Endothelial cell of umbilical vein (primary cell): ENCODE results near the gene CHI3L2. TPM values are rescaled to one million over a fixed set of nuclear protein-coding genes. Genes with fewer than 3 reads are reported as not detected.

Experiments
- BruUV-seq: library from RNA; stranded (reverse); fragments of 400-500 nt; replicated peaks from 2 replicates; lab custom pipeline; 2021; lab: Mats Ljungman, UMichigan
- CTCF ChIA-PET: fragments of 300-600, 350-600 bp; sonication (Branson Sonifier 250); formaldehyde crosslinking; loops from one replicate; lab custom pipeline; 2021; ENCODE audit warnings: antibody characterized with exemption, inconsistent platforms; lab: Charles Lee
- POLR2A ChIA-PET: fragments of 300-600, 350-600 bp; sonication (Branson Sonifier 250); formaldehyde crosslinking; loops from one replicate; lab custom pipeline; 2021; ENCODE audit warnings: antibody characterized with exemption, inconsistent platforms; lab: Charles Lee
- DNase-seq: peaks from one replicate; pipeline ENCODE4 v3.0.0-alpha.2; 2011; ENCODE audit warnings: low read depth, low spot score
- FAIRE-seq: peaks from 2 replicates; lab custom pipeline; 2011; peaks lifted over from hg19 to GRCh38; lab: Jason Lieb, UNC
- H2AFZ ChIP-seq: 2 replicates; pipeline ENCODE4 v1.6.0; 2012; ENCODE audit warnings: low read depth, low read length, control low read depth, inconsistent platforms
- H3K27ac ChIP-seq: 2 replicates; pipeline ENCODE4 v1.5.1; 2011; ENCODE audit warnings: low read depth, mild to moderate bottlenecking, control low read depth, low read length, moderate library complexity; ENCODE audit not compliant: insufficient read depth
- H3K27me3 ChIP-seq, 2 experiments: 2 replicates each; pipeline versions ENCODE4 v1.6.0 to v1.6.1; 2011; ENCODE audit warnings: low read length in 2 of 2, mixed read lengths in 1 of 2; ENCODE audit not compliant: control insufficient read depth in 2 of 2, insufficient read depth in 2 of 2
- H3K36me3 ChIP-seq, 2 experiments: 2 replicates in 1 of 2; 3 replicates in 1 of 2; pipeline ENCODE4 v1.5.1; 2011; ENCODE audit warnings: low read length in 2 of 2, mild to moderate bottlenecking in 1 of 2, moderate library complexity in 1 of 2; ENCODE audit not compliant: control insufficient read depth in 2 of 2, insufficient read depth in 2 of 2; ENCODE audit errors: extremely low read depth in 1 of 2
- H3K4me1 ChIP-seq: 3 replicates; pipeline ENCODE4 v1.5.1; 2011; ENCODE audit warnings: mild to moderate bottlenecking, low read length; ENCODE audit not compliant: control insufficient read depth, insufficient read depth; ENCODE audit errors: extremely low read depth
- H3K4me2 ChIP-seq: 2 replicates; pipeline ENCODE4 v1.6.1; 2011; ENCODE audit warnings: low read length, control low read depth, mixed read lengths; ENCODE audit not compliant: insufficient read depth
- H3K4me3 ChIP-seq, 3 experiments: fragments of 200-600 bp in 1 of 3; sonication (generic), shearing (Covaris generic) in 1 of 3; replicated peaks in 1 of 3; 2 replicates each; pipeline ENCODE4 v1.5.1; 2011 to 2016; ENCODE audit warnings: control low read depth in 3 of 3, low read length in 3 of 3, mild to moderate bottlenecking in 2 of 3, inconsistent platforms in 1 of 3, low read depth in 1 of 3, moderate library complexity in 1 of 3; ENCODE audit not compliant: insufficient read depth in 1 of 3
- H3K79me2 ChIP-seq: 2 replicates; pipeline ENCODE4 v1.6.0; 2012; ENCODE audit warnings: low read length, inconsistent platforms; ENCODE audit not compliant: control insufficient read depth, insufficient read depth
- H3K9ac ChIP-seq: replicated peaks from 2 replicates; pipeline ENCODE3; 2011; ENCODE audit warnings: low read length, control low read depth; ENCODE audit not compliant: insufficient read depth; ENCODE audit errors: extremely low read depth
- H3K9me1 ChIP-seq: replicated peaks from 3 replicates; pipeline ENCODE4 v1.6.0; 2011; ENCODE audit warnings: mild to moderate bottlenecking, low read length; ENCODE audit not compliant: control insufficient read depth, insufficient read depth; ENCODE audit errors: extremely low read depth
- H3K9me3 ChIP-seq: replicated peaks from 2 replicates; pipeline ENCODE4 v1.5.1; 2012; ENCODE audit warnings: low read length, inconsistent platforms; ENCODE audit not compliant: control insufficient read depth, insufficient read depth
- H4K20me1 ChIP-seq: replicated peaks from 2 replicates; pipeline ENCODE3; 2011; ENCODE audit warnings: mild to moderate bottlenecking, low read length; ENCODE audit not compliant: control insufficient read depth, insufficient read depth; ENCODE audit errors: extremely low read depth
- CTCF ChIP-seq, 2 donors: IDR thresholded peaks; 1 replicate in 1 of 2; 2 replicates in 1 of 2; pipeline ENCODE4 v1.5.1; 2011; ENCODE audit warnings: low read length in 2 of 2, mild to moderate bottlenecking in 2 of 2, moderate library complexity in 2 of 2, control low read depth in 1 of 2, inconsistent platforms in 1 of 2, low read depth in 1 of 2; ENCODE audit not compliant: insufficient read depth in 1 of 2; ENCODE audit errors: extremely low read depth in 1 of 2
- EZH2 ChIP-seq: IDR thresholded peaks from 2 replicates; pipeline ENCODE4 v1.6.1; 2012; ENCODE audit warnings: borderline replicate concordance, low read depth, mild to moderate bottlenecking, moderate library complexity, low read length, inconsistent platforms; ENCODE audit not compliant: severe bottlenecking
- FOS ChIP-seq: IDR thresholded peaks from 2 replicates; pipeline ENCODE4 v1.6.1; 2011; ENCODE audit warnings: mild to moderate bottlenecking, low read length, moderate library complexity, borderline replicate concordance; ENCODE audit not compliant: insufficient read depth
- GATA2 ChIP-seq: IDR thresholded peaks from 2 replicates; pipeline ENCODE4 v1.7.0; 2011; ENCODE audit warnings: low read depth, mild to moderate bottlenecking, moderate library complexity, mixed read lengths, low read length; ENCODE audit not compliant: insufficient read length, insufficient read depth
- JUN ChIP-seq: IDR thresholded peaks from 2 replicates; pipeline ENCODE4 v1.6.1; 2011; ENCODE audit warnings: borderline replicate concordance, low read depth; ENCODE audit not compliant: insufficient read length, insufficient read depth
- MYC ChIP-seq: IDR thresholded peaks from one replicate; pipeline ENCODE4 v1.6.1; 2011; ENCODE audit warnings: mild to moderate bottlenecking, low read depth, low read length
- POLR2A ChIP-seq: IDR thresholded peaks from 2 replicates; pipeline ENCODE4 v1.6.1; 2012; ENCODE audit warnings: low read depth, mild to moderate bottlenecking, control low read depth, low read length
- POLR2AphosphoS5 ChIP-seq: IDR thresholded peaks from 2 replicates; pipeline ENCODE4 v1.6.1; 2012; ENCODE audit warnings: low read depth, mild to moderate bottlenecking, control low read depth, low read length, moderate library complexity; ENCODE audit not compliant: insufficient read depth
- dilution Hi-C: fragments of 300-500 bp; cut with MboI; formaldehyde crosslinking; loops from one replicate; pipeline ENCODE4 v1.15.0; 2019; ENCODE audit warnings: low sequenced_read_pairs; ENCODE audit not compliant: extremely low pct_ligation_motif_present
- intact Hi-C: fragments of 100-400 bp; cut with micrococcal nuclease; formaldehyde crosslinking; loops from one replicate; pipeline ENCODE4 v1.10.0; 2022
- polyA plus RNA-seq, 4 experiments: library from polyadenylated mRNA; depleted of rRNA in 3 of 4; stranded (reverse) in 3 of 4; unstranded in 1 of 4; fragments of >200 nt; gene quantifications; 2 replicates each; pipeline versions ENCODE4 v1.2.1 to v1.2.3, GENCODE V29; 2011 to 2012; ENCODE audit warnings: missing spikeins in 1 of 4
- total RNA-seq: library from RNA; stranded (reverse); gene quantifications from 2 replicates; pipeline ENCODE4 v1.2.3, GENCODE V29; 2021
- TF ChIP-seq, protein P1 (sequence below): IDR thresholded peaks from 2 replicates; pipeline ENCODE4 v1.6.1; 2011; ENCODE audit not compliant: insufficient read depth, insufficient read length

The CHI3L2 gene
- total and polyA plus RNA-seq, 2 donors (not counting 3 experiments of a cell fraction or from before 2014, with no cell fraction given) = not detected

DNA sequence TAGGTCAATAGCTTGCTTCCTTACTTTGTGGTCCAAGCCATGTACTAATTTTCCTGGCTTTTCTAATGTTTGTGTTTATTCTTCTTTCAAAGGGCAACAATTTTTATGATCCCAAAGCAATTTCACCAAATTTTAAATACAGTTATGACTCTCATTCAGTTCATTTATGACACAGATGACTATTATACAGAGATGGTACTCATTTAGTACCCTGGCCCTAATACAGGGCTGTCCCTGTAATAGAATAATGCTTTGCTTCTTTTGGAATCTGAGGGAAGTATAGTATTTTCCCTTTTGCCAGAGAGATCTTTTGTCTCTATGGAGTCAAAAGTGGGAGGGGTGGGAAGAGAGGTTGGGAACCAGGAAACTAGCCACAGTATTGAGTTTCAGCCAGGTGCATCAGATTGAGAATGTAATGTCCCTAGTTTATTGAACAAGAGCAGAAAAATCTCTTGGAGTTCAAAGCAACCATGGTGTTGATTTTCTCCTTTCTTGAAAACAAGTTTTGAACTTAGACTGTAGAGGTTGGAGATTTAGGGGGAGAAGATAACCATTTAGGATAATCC, 47.5 kb upstream of the CHI3L2 start:
- no peaks in the 10 kb centered on the region for H3K27me3 ChIP-seq
- no TSS peak for BruUV-seq
- TF ChIP-seq POLR2A (no peak), EZH2 (no peak), JUN (no peak), FOS (no peak)
- TF ChIP-seq, protein P1, sequence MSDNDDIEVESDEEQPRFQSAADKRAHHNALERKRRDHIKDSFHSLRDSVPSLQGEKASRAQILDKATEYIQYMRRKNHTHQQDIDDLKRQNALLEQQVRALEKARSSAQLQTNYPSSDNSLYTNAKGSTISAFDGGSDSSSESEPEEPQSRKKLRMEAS = no peak
- no peaks in the 10 kb centered on the region for H3K9me1 ChIP-seq
- peaks cover 2 to 4% of the 10 kb centered on the region in 2 experiments for H3K36me3 ChIP-seq
- DNase-seq = no peak
- no peaks in the 10 kb centered on the region for H3K9me3 ChIP-seq
- CTCF ChIA-PET = interaction anchor here (1.4 kb wide), 1 partner anchor 11 kb away, joined by 3 read pairs; no protein-coding TSS in a partner anchor
- no peaks in the 10 kb centered on the region for H4K20me1 ChIP-seq
- no peaks in the 10 kb centered on the region for H3K4me1 ChIP-seq
- dilution Hi-C loops = no loop called here
- no peak overlapping the region for H3K27ac ChIP-seq
- H3K9ac ChIP-seq = no peak overlapping the region
- POLR2A ChIA-PET = no interaction called here
- intact Hi-C loops = no loop called here
- H3K79me2 ChIP-seq = no peaks in the 10 kb centered on the region
- H3K4me3 ChIP-seq = no peak overlapping the region
- no peak for FAIRE-seq
- no peak overlapping the region for H3K4me2 ChIP-seq
- H2AFZ ChIP-seq = no peak overlapping the region

- H3K9ac ChIP-seq = no peak overlapping the region
- POLR2A ChIA-PET = no interaction called here
- H3K9me1 ChIP-seq = no peaks in the 10 kb centered on the region
- no peaks in the 10 kb centered on the region for H3K4me1 ChIP-seq
- CTCF ChIA-PET = interaction anchor here (0.7 kb wide), 1 partner anchor 11 kb away, joined by 3 read pairs; no protein-coding TSS in a partner anchor
- H3K9me3 ChIP-seq = no peaks in the 10 kb centered on the region
- no peak for TF ChIP-seq POLR2A
- no peak for TF ChIP-seq EZH2
- TF ChIP-seq, protein P1 = no peak
- no peak for TF ChIP-seq GATA2
- no peak for TF ChIP-seq FOS
- TF ChIP-seq JUN = no peak
- no peak for TF ChIP-seq POLR2AphosphoS5
- no peak for TF ChIP-seq CTCF (IDR thresholded peaks at IDR 0.05; ENCODE audit: extremely low read depth in 1 of 2, insufficient read depth in 1 of 2, low read depth in 1 of 2, low read length in 2 of 2)
- no peak for TF ChIP-seq MYC
- BruUV-seq = no TSS peak
- intact Hi-C loops (no loop called here), dilution Hi-C loops (no loop called here)
- H3K36me3 ChIP-seq = peaks cover 3 to 4% of the 10 kb centered on the region in 2 experiments
- no peak overlapping the region for H2AFZ ChIP-seq
- H3K4me3 ChIP-seq = no peak overlapping the region
- FAIRE-seq (no peak), DNase-seq (no peak)
- no peak overlapping the region for H3K4me2 ChIP-seq
- H3K27ac ChIP-seq = no peak overlapping the region
- no peaks in the 10 kb centered on the region for H3K79me2 ChIP-seq
- H4K20me1 ChIP-seq = no peaks in the 10 kb centered on the region
- H3K27me3 ChIP-seq = no peaks in the 10 kb centered on the region
These were observed 45.5 kb upstream of the CHI3L2 start for GRCh38 chr1:111182052-111182451.
